H1 (cell line): ENCODE results near the gene FLOT1. TPM values are rescaled to one million over a fixed set of nuclear protein-coding genes. Genes with fewer than 3 reads are reported as not detected.

Experiments used
- CTCF ChIA-PET: fragments of 300-600 bp; sonication (Branson Sonifier 250); formaldehyde crosslinking; loops from one replicate; lab custom pipeline; 2021; ENCODE audit not compliant: partially characterized antibody; lab: Charles Lee
- POLR2A ChIA-PET: fragments of 300-600 bp; sonication (Branson Sonifier 250); formaldehyde crosslinking; loops from one replicate; lab custom pipeline; 2021; ENCODE audit warnings: inconsistent platforms; ENCODE audit not compliant: partially characterized antibody; lab: Charles Lee
- DNase-seq, 2 experiments: peaks; one replicate each; pipeline versions ENCODE4 v3.0.0 to v3.0.0-alpha.2; 2010 to 2022; ENCODE audit warnings: low spot score in 2 of 2, low read depth in 1 of 2, mixed read lengths in 1 of 2
- FAIRE-seq: peaks from 2 replicates; lab custom pipeline; 2011; peaks lifted over from hg19 to GRCh38; lab: Jason Lieb, UNC
- H2AFZ ChIP-seq: 2 replicates; pipeline ENCODE4 v1.8.1; 2012; ENCODE audit warnings: low read length, inconsistent platforms
- H2AK5ac ChIP-seq: 2 replicates; pipeline ENCODE4 v1.6.1; 2013; ENCODE audit warnings: low read depth, low read length
- H2BK120ac ChIP-seq: replicated peaks from 2 replicates; pipeline ENCODE3; 2013; ENCODE audit warnings: low read depth, low read length, inconsistent platforms
- H2BK12ac ChIP-seq: 2 replicates; pipeline ENCODE4 v1.6.1; 2013; ENCODE audit warnings: low read depth, low read length
- H2BK15ac ChIP-seq: 2 replicates; pipeline ENCODE4 v1.6.1; 2013; ENCODE audit warnings: low read length
- H2BK20ac ChIP-seq: 2 replicates; pipeline ENCODE4 v1.6.1; 2013; ENCODE audit warnings: low read length
- H2BK5ac ChIP-seq: 2 replicates; pipeline ENCODE4 v1.6.1; 2013; ENCODE audit warnings: low read depth, low read length
- H3K14ac ChIP-seq: 2 replicates; pipeline ENCODE4 v1.6.1; 2013; ENCODE audit warnings: inconsistent platforms; ENCODE audit not compliant: insufficient read length
- H3K18ac ChIP-seq: 2 replicates; pipeline ENCODE4 v1.6.1; 2013; ENCODE audit warnings: low read length; ENCODE audit errors: extremely low read depth
- H3K23ac ChIP-seq: 2 replicates; pipeline ENCODE4 v1.6.1; 2013; ENCODE audit warnings: inconsistent platforms; ENCODE audit not compliant: insufficient read length
- H3K23me2 ChIP-seq: 2 replicates; pipeline ENCODE4 v1.6.1; 2013; ENCODE audit warnings: low read depth, low read length
- H3K27ac ChIP-seq: 2 replicates; pipeline ENCODE4 v1.6.1; 2011; ENCODE audit warnings: low read depth, low read length, inconsistent platforms
- H3K27me3 ChIP-seq, 4 experiments: replicated peaks in 1 of 4; 1 replicate in 1 of 4; 2 replicates in 3 of 4; pipeline versions ENCODE4 v1.6.1 to v1.8.1; 2011 to 2013; ENCODE audit warnings: low read length in 3 of 4, mild to moderate bottlenecking in 3 of 4, inconsistent platforms in 2 of 4, mixed read lengths in 2 of 4, moderate library complexity in 1 of 4; ENCODE audit not compliant: control insufficient read depth in 3 of 4, insufficient read depth in 3 of 4; ENCODE audit errors: extremely low read depth in 1 of 4
- H3K36me3 ChIP-seq, 4 experiments: 2 replicates each; pipeline versions ENCODE4 v1.6.1 to v1.8.1; 2011 to 2013; ENCODE audit warnings: mild to moderate bottlenecking in 4 of 4, low read length in 3 of 4, moderate library complexity in 2 of 4, control low read depth in 1 of 4, inconsistent platforms in 1 of 4; ENCODE audit not compliant: insufficient read depth in 4 of 4, control insufficient read depth in 2 of 4
- H3K4ac ChIP-seq: replicated peaks from 2 replicates; pipeline ENCODE3; 2013; ENCODE audit warnings: low read length, low read depth, mixed read lengths, inconsistent platforms; ENCODE audit not compliant: insufficient read length
- H3K4me1 ChIP-seq, 4 experiments: replicated peaks in 1 of 4; 1 replicate in 1 of 4; 2 replicates in 3 of 4; pipeline versions ENCODE4 v1.6.1 to v1.8.1; 2011 to 2013; ENCODE audit warnings: low read length in 3 of 4, inconsistent platforms in 2 of 4, mixed read lengths in 1 of 4; ENCODE audit not compliant: insufficient read depth in 4 of 4, control insufficient read depth in 3 of 4
- H3K4me2 ChIP-seq, 2 experiments: 2 replicates each; pipeline versions ENCODE4 v1.6.1 to v1.8.1; 2011 to 2013; ENCODE audit warnings: low read depth in 2 of 2, low read length in 2 of 2, control low read depth in 1 of 2, inconsistent platforms in 1 of 2, mild to moderate bottlenecking in 1 of 2; ENCODE audit not compliant: insufficient read depth in 1 of 2
- H3K4me3 ChIP-seq, 4 experiments: fragments of 200-600, 300-600 bp in 1 of 4; sonication (generic), shearing (Covaris generic), sonication (Bioruptor Twin) in 1 of 4; 2 replicates each; pipeline versions ENCODE4 v1.5.1 to v1.8.1; 2011 to 2016; ENCODE audit warnings: low read length in 4 of 4, low read depth in 3 of 4, control low read depth in 2 of 4, inconsistent platforms in 2 of 4, mild to moderate bottlenecking in 2 of 4, mixed read lengths in 1 of 4, moderate library complexity in 1 of 4; ENCODE audit not compliant: insufficient read depth in 2 of 4; ENCODE audit errors: extremely low read depth in 1 of 4
- H3K56ac ChIP-seq: replicated peaks from 2 replicates; pipeline ENCODE3; 2013; ENCODE audit warnings: low read depth, mild to moderate bottlenecking, mixed read lengths, low read length, inconsistent platforms; ENCODE audit not compliant: insufficient read length
- H3K79me1 ChIP-seq: 2 replicates; pipeline ENCODE4 v1.6.1; 2013; ENCODE audit warnings: low read depth, low read length, control low read depth
- H3K79me2 ChIP-seq, 2 experiments: 2 replicates each; pipeline versions ENCODE4 v1.6.1 to v1.8.1; 2012 to 2013; ENCODE audit warnings: low read length in 2 of 2, mild to moderate bottlenecking in 2 of 2, inconsistent platforms in 1 of 2; ENCODE audit not compliant: insufficient read depth in 2 of 2, control insufficient read depth in 1 of 2
- H3K9ac ChIP-seq, 4 experiments: replicated peaks in 1 of 4; 1 replicate in 1 of 4; 2 replicates in 3 of 4; pipeline versions ENCODE4 v1.6.1 to v1.8.1; 2011 to 2013; ENCODE audit warnings: low read depth in 3 of 4, low read length in 3 of 4, control low read depth in 2 of 4, mild to moderate bottlenecking in 2 of 4, moderate library complexity in 2 of 4, inconsistent platforms in 1 of 4; ENCODE audit errors: extremely low read depth in 1 of 4
- H3K9me3 ChIP-seq, 2 experiments: 2 replicates each; pipeline versions ENCODE4 v1.6.1 to v1.8.1; 2012 to 2013; ENCODE audit warnings: mild to moderate bottlenecking in 2 of 2, moderate library complexity in 2 of 2, control low read depth in 1 of 2, inconsistent platforms in 1 of 2, low read depth in 1 of 2, low read length in 1 of 2, mixed read lengths in 1 of 2; ENCODE audit not compliant: insufficient read depth in 2 of 2
- H4K20me1 ChIP-seq, 2 experiments: replicated peaks in 1 of 2; 2 replicates each; pipeline versions ENCODE3 to v1.8.1; 2011 to 2013; ENCODE audit warnings: inconsistent platforms in 2 of 2, low read length in 2 of 2, mild to moderate bottlenecking in 1 of 2; ENCODE audit not compliant: insufficient read depth in 2 of 2, control insufficient read depth in 1 of 2
- H4K5ac ChIP-seq: 2 replicates; pipeline ENCODE4 v1.6.1; 2013; ENCODE audit warnings: low read length, low read depth, mixed read lengths, inconsistent platforms; ENCODE audit not compliant: insufficient read length
- H4K8ac ChIP-seq: 2 replicates; pipeline ENCODE4 v1.8.0; 2013; ENCODE audit warnings: mild to moderate bottlenecking, moderate library complexity, low read length, inconsistent platforms; ENCODE audit not compliant: insufficient read depth; ENCODE audit errors: extremely low read depth
- H4K91ac ChIP-seq: replicated peaks from 2 replicates; pipeline ENCODE3; 2013; ENCODE audit warnings: low read length, mixed read lengths, inconsistent platforms; ENCODE audit not compliant: insufficient read length
- BRCA1 ChIP-seq: IDR thresholded peaks from 2 replicates; pipeline ENCODE4 v1.6.1; 2012; ENCODE audit warnings: low read depth, low read length, improper control_type of control experiment
- E2F6 ChIP-seq: IDR thresholded peaks from 2 replicates; pipeline ENCODE4 v1.6.1; 2012; ENCODE audit warnings: inconsistent platforms
- RNF2 ChIP-seq: fragments of 200-900, 300-1000 bp; sonication (generic); IDR thresholded peaks from 2 replicates; pipeline ENCODE4 v1.7.1; 2016; ENCODE audit warnings: borderline replicate concordance, low read depth, mild to moderate bottlenecking, antibody characterized with exemption, low read length; ENCODE audit not compliant: poor library complexity, severe bottlenecking; ENCODE audit errors: missing control alignments
- SRF ChIP-seq: IDR thresholded peaks from 2 replicates; pipeline ENCODE4 v1.6.1; 2011; ENCODE audit warnings: mild to moderate bottlenecking, low read depth, low read length, moderate library complexity
- SUZ12 ChIP-seq: fragments of 200-600 bp; sonication (generic); IDR thresholded peaks from 2 replicates; pipeline ENCODE4 v1.6.1; 2012; ENCODE audit warnings: mild to moderate bottlenecking, inconsistent platforms, low read length, moderate library complexity, mixed read lengths
- TEAD4 ChIP-seq: IDR thresholded peaks from 2 replicates; pipeline ENCODE4 v1.6.1; 2012; ENCODE audit warnings: low read depth, low read length, inconsistent platforms, mixed read lengths
- USF2 ChIP-seq: IDR thresholded peaks from 2 replicates; pipeline ENCODE4 v1.6.1; 2011; ENCODE audit warnings: low read length, improper control_type of control experiment
- WGBS, 2 experiments: shearing (Covaris generic) in 1 of 2; methylation state at CpG; one replicate each; pipeline versions ENCODE4 v1.1.6 to v1.1.7; 2013 to 2015; ENCODE audit warnings: low lambda C conversion rate in 2 of 2, mixed read lengths in 2 of 2, inconsistent platforms in 1 of 2, low coverage in 1 of 2, missing lambda C conversion rate in 1 of 2; ENCODE audit not compliant: insufficient replicate concordance in 2 of 2, insufficient coverage in 1 of 2, insufficient read length in 1 of 2; ENCODE audit errors: extremely low coverage in 1 of 2, missing lambda C conversion rate in 1 of 2; 5-methylcytosine and 5-hydroxymethylcytosine counted together
- polyA plus RNA-seq, 7 experiments: library from polyadenylated mRNA; depleted of rRNA in 3 of 7; stranded (reverse) in 5 of 7; unstranded in 2 of 7; fragments of >200 nt in 5 of 7; fragments of 200-250 nt in 2 of 7; gene quantifications; 1 replicate in 5 of 7; 2 replicates in 1 of 7; 4 replicates in 1 of 7; pipeline versions ENCODE4 v1.2.1 to v1.2.3, GENCODE V29; 2011 to 2013; ENCODE audit warnings: missing spikeins in 2 of 7, mixed read lengths in 2 of 7
- total RNA-seq: library from RNA; stranded (reverse); fragmentation: NEBNext Ultra II Directional; extraction: Animal tissue kit (Norgen Biotek cat#: 25700); gene quantifications from 2 replicates; pipeline ENCODE4 v1.2.1, GENCODE V29; 2021

The FLOT1 gene
- total and polyA plus RNA-seq, 2 of the 8 experiments (the other 6 are each of a cell fraction or from before 2014, with no cell fraction given), result 87.5 to 88.1 TPM

- Histone ChIP-seq H2BK120ac (no peak overlapping the region), H4K5ac (no peak overlapping the region), H2BK20ac (no peak overlapping the region), H3K79me2 (no peaks in the 10 kb centered on the region), H4K91ac (no peak overlapping the region), H4K20me1 (peaks cover 3 to 5% of the 10 kb centered on the region in 2 experiments), H3K36me3 (peaks cover 15 to 53% (median 38%) of the 10 kb centered on the region in 4 experiments; a peak in 7 of 8 replicates), H3K4me2 (no peak overlapping the region), H3K9me3 (no peaks in the 10 kb centered on the region), H2BK5ac (no peak overlapping the region), H3K23me2 (no peaks in the 10 kb centered on the region), H3K18ac (no peak overlapping the region), H3K27me3 (no peaks in the 10 kb centered on the region), H3K23ac (no peak overlapping the region), H2AFZ (no peak overlapping the region), H3K14ac (no peak overlapping the region), H2BK15ac (no peak overlapping the region), H2AK5ac (no peak overlapping the region), H3K4ac (no peak overlapping the region), H4K8ac (no peak overlapping the region), H2BK12ac (no peak overlapping the region), H3K27ac (no peak overlapping the region), H3K9ac (no peak overlapping the region), H3K56ac (no peak overlapping the region), H3K4me1 (no peaks in the 10 kb centered on the region; a peak in 1 of 7 replicates), H3K4me3 (no peak overlapping the region), H3K79me1 (no peaks in the 10 kb centered on the region; the same call in 1 of the 2 replicates)
- TF ChIP-seq BRCA1, result no peak
- TF ChIP-seq E2F6, result no peak
- no peak for TF ChIP-seq TEAD4
- TF ChIP-seq RNF2, result no peak
- TF ChIP-seq USF2, result no peak
- no peak for TF ChIP-seq SRF
- no peak for TF ChIP-seq SUZ12
- DNase-seq, result no peak
- CTCF ChIA-PET, result interaction anchor here (0.7 to 1.8 kb wide), 2 partner anchors 18 to 23 kb away, joined by 4 to 5 read pairs; no protein-coding TSS in a partner anchor
- POLR2A ChIA-PET, result interaction anchor here (1.3 to 35.9 kb wide), 4 partner anchors 7 to 103 kb away, joined by 4 to 732 read pairs (median 368); partner anchors contain the start of genes MDC1, NRM and TUBB
- FAIRE-seq, result no peak
- WGBS, 2 experiments, result 92% methylated on average over 5 of the region's 6 CpGs; no CpG with 5 or more reads in 1 of the 2 experiments
Observed at GRCh38 chr6:30707281-30707850, 35.1 kb downstream of the FLOT1 start.
